ENCODE results near the gene SLC13A5.

SLC13A5 gene

DNA sequence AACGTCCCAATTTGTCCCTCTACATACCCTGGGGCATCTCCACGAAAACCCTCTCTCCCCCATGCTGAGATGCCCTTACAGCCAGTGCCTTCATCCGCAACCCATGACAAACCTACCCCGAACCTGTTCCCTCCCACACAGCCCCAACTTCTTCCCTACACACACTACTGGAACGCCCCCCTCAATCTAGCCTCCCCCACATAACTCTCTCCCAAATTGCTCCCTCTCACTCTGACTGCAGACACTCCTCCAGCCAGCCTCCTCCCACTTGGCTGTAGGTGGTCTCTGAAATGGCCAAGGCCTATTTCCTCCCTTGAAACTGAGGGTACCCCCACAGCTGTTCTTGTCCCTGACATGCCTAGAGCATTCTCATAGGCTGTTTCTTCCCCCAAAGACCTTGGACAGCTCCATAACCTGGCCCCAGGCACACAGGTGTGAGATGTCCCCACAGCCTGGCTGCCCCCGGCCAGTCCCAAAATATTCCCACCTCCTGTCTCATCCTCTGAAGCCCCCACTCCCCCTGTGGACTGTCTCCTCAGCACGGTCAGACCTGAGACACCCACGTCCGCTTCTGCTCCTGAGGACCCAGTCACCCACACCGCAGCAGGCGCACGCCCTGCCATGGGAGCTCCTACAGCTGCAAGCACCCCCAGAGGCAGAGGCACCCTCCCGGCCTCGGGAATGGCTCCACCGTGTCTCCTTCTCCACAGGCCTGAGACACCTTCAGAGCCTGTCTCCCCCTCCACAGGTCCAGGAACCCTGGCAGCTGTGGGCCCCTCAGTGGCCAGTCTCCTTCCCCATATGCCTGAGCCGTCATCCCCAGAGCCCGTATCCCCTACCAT is 76.3 kb downstream of the SLC13A5 start:
- DNase-seq, result no peak

DNA sequence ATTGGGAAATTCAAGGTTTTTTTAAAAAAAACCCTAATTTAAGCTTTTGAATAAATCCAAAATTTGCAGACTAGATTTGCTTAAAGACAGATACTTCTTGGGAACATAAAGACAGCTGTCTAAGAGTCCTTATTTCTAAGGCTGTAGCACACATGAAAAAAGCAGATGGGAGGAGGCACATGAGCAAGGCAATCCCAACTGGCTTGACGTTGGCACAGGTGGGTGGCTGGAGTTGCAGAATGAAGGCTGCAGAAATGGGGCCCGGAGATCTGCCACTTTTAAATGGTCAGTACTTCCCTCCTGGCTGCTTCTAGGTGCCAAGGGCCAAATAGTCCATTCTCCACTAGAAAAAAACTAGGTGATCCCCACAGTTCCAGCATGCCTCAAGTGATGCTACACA is 77.1 kb downstream of the SLC13A5 start:
- DNase-seq, result no peak
